Stimulated activated naive CD4-positive, alpha-beta T cell treated with Interleukin-2 at 50 U/mL for 16 hours (primary cell): ENCODE data around the gene CBLL2.
"Not testable (repeated sequence)": the region's sequence is repeated elsewhere in the genome, so short reads cannot be mapped to it uniquely, and the experiment has no call there.

Source experiments
- DNase-seq: peaks from one replicate; lab custom pipeline; 2025; lab: John Stamatoyannopoulos, UW

The CBLL2 gene

GRCh38 chrX:22272613-22273012 lies at the start of gene CBLL2:
Gene CBLL2 (plus strand): TSS chrX:22272913. CDS start chrX:22272992, 79 bp downstream.
- DNase-seq: no peak

- DNase-seq: no peak
Observed at GRCh38 chrX:22234380-22234779, 38.3 kb upstream of the CBLL2 start.

GRCh38 chrX:22237479-22237878 lies 35.2 kb upstream of the CBLL2 start:
- DNase-seq: no peak

- no peak for DNase-seq
Observed at GRCh38 chrX:22246620-22247019, 26.1 kb upstream of the CBLL2 start.

GRCh38 chrX:22247169-22247568 lies 25.5 kb upstream of the CBLL2 start:
- DNase-seq: no peak

GRCh38 chrX:22248401-22248800 lies 24.3 kb upstream of the CBLL2 start:
- DNase-seq: no peak

GRCh38 chrX:22249371-22249770 lies 23.3 kb upstream of the CBLL2 start:
- DNase-seq: no peak

GRCh38 chrX:22268706-22269105 lies 4.0 kb upstream of the CBLL2 start:
- no peak for DNase-seq

- no peak for DNase-seq
Observed at GRCh38 chrX:22273714-22274317, 1.1 kb downstream of the CBLL2 start.

GRCh38 chrX:22276781-22277180 lies 4.1 kb downstream of the CBLL2 start:
- DNase-seq: no peak

GRCh38 chrX:22278375-22278774 lies 5.7 kb downstream of the CBLL2 start:
- no peak for DNase-seq

GRCh38 chrX:22289209-22289608 lies 16.5 kb downstream of the CBLL2 start:
- DNase-seq: not testable (repeated sequence)

- DNase-seq: no peak
Observed at GRCh38 chrX:22296871-22297270, 24.2 kb downstream of the CBLL2 start.

GRCh38 chrX:22300130-22300529 lies 27.4 kb downstream of the CBLL2 start:
- DNase-seq: no peak

- no peak for DNase-seq
Observed at GRCh38 chrX:22310779-22311178, 38.1 kb downstream of the CBLL2 start.

- DNase-seq: no peak
Observed at GRCh38 chrX:22313766-22314165, 41.1 kb downstream of the CBLL2 start.

GRCh38 chrX:22314211-22314610 lies 41.5 kb downstream of the CBLL2 start:
- no peak for DNase-seq

GRCh38 chrX:22314692-22315091 lies 42.0 kb downstream of the CBLL2 start:
- DNase-seq: no peak

- no peak for DNase-seq
Observed at GRCh38 chrX:22315151-22315550, 42.4 kb downstream of the CBLL2 start.

GRCh38 chrX:22320236-22320873 lies 47.6 kb downstream of the CBLL2 start:
- DNase-seq: no peak

- no peak for DNase-seq
Observed at GRCh38 chrX:22323541-22323940, 50.8 kb downstream of the CBLL2 start.
